Fibroblast of lung (primary cell): ENCODE measurements around the gene NRCAM. TPM values are rescaled to one million over a fixed set of nuclear protein-coding genes. Genes with fewer than 3 reads are reported as not detected.

ENCODE experiments used
- DNase-seq, 2 donors: peaks; one replicate each; pipeline versions ENCODE4 v3.0.0 to v3.0.0-alpha.2; 2010; ENCODE audit warnings: low read depth in 2 of 2
- H2AFZ ChIP-seq: 2 replicates; pipeline ENCODE4 v1.5.1; 2012; ENCODE audit warnings: low read length, control low read depth, inconsistent platforms
- H3K27ac ChIP-seq: 2 replicates; pipeline ENCODE4 v1.5.1; 2011; ENCODE audit warnings: low read length, control low read depth; ENCODE audit not compliant: insufficient read depth
- H3K27me3 ChIP-seq: 2 replicates; pipeline ENCODE4 v1.5.1; 2011; ENCODE audit warnings: mild to moderate bottlenecking, low read length; ENCODE audit not compliant: control insufficient read depth, insufficient read depth
- H3K36me3 ChIP-seq: 2 replicates; pipeline ENCODE4 v1.5.1; 2011; ENCODE audit warnings: low read length; ENCODE audit not compliant: control insufficient read depth, insufficient read depth
- H3K4me1 ChIP-seq: 2 replicates; pipeline ENCODE4 v1.5.1; 2011; ENCODE audit warnings: low read length; ENCODE audit not compliant: control insufficient read depth, insufficient read depth; ENCODE audit errors: extremely low read depth
- H3K4me2 ChIP-seq: 2 replicates; pipeline ENCODE4 v1.5.1; 2011; ENCODE audit warnings: low read length, control low read depth; ENCODE audit not compliant: insufficient read depth; ENCODE audit errors: extremely low read depth
- H3K4me3 ChIP-seq, 4 experiments: fragments of 200-600 bp in 1 of 4; sonication (generic) in 1 of 4; replicated peaks in 1 of 4; 2 replicates each; pipeline ENCODE4 v1.5.1; 2011 to 2016; ENCODE audit warnings: low read length in 4 of 4, low read depth in 3 of 4, mild to moderate bottlenecking in 3 of 4, control low read depth in 2 of 4, inconsistent platforms in 1 of 4, mixed read lengths in 1 of 4; ENCODE audit not compliant: insufficient read depth in 1 of 4; ENCODE audit errors: control extremely low read depth in 1 of 4
- H3K79me2 ChIP-seq: 2 replicates; pipeline ENCODE4 v1.5.1; 2012; ENCODE audit warnings: mild to moderate bottlenecking, low read length, inconsistent platforms; ENCODE audit not compliant: control insufficient read depth, insufficient read depth
- H3K9ac ChIP-seq: 2 replicates; pipeline ENCODE4 v1.5.1; 2011; ENCODE audit warnings: mild to moderate bottlenecking, low read length, control low read depth; ENCODE audit not compliant: insufficient read depth
- H3K9me3 ChIP-seq: 2 replicates; pipeline ENCODE4 v1.5.1; 2012; ENCODE audit warnings: low read depth, low read length; ENCODE audit not compliant: control insufficient read depth, insufficient read depth
- H4K20me1 ChIP-seq: 2 replicates; pipeline ENCODE4 v1.5.1; 2011; ENCODE audit warnings: low read length; ENCODE audit not compliant: control insufficient read depth, insufficient read depth; ENCODE audit errors: extremely low read depth
- EZH2 ChIP-seq: IDR thresholded peaks from 2 replicates; pipeline ENCODE4 v1.5.1; 2012; ENCODE audit warnings: low read length, control low read depth, mild to moderate bottlenecking; ENCODE audit errors: missing control alignments
- polyA plus RNA-seq, 2 donors: library from polyadenylated mRNA; depleted of rRNA in 1 of 2; stranded (reverse) in 1 of 2; unstranded in 1 of 2; fragments of >200 nt; gene quantifications; 2 replicates each; pipeline ENCODE4 v1.2.1, GENCODE V29; 2011 to 2012; ENCODE audit warnings: missing spikeins in 1 of 2
- total RNA-seq: library from RNA; depleted of rRNA; stranded (reverse); fragments of >200 nt; gene quantifications from 2 replicates; pipeline ENCODE4 v1.2.1, GENCODE V29; 2014
- TF ChIP-seq, protein P1 (sequence below), 2 donors: IDR thresholded peaks in 1 of 2; conservative IDR thresholded peaks in 1 of 2; 1 replicate in 1 of 2; 2 replicates in 1 of 2; pipeline ENCODE4 v1.5.1; 2011 to 2012; ENCODE audit warnings: low read length in 2 of 2, control low read depth in 1 of 2, inconsistent platforms in 1 of 2, low read depth in 1 of 2, mild to moderate bottlenecking in 1 of 2

Gene NRCAM
- total and polyA plus RNA-seq, 2 donors (not counting 1 experiment from before 2014, with no cell fraction given): 2.1 to 2.2 TPM

DNA sequence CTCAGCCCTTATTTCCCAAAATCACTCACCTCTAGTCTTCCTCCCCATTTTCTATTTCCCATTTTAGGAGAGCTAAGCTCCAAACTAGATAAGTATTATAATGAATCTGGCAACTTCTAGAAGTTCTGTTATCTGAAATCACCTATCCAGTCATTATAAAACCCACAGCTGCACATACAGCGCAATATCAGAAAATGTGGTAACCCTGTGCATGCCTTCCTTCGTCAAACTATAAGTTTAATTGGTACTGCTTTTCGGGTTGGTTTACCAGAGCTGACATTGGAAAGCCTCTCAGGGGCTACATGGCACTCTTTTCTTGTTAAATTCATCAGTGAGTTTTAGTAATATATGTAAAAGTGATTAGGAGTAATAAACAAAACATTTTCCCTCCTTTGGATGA is 327.7 kb downstream of the NRCAM start:
- no peak for DNase-seq
- Histone ChIP-seq H3K9me3 (no peaks in the 10 kb centered on the region), H2AFZ (no peak overlapping the region), H4K20me1 (no peaks in the 10 kb centered on the region), H3K9ac (no peak overlapping the region), H3K79me2 (no peaks in the 10 kb centered on the region), H3K27ac (no peak overlapping the region), H3K4me2 (no peak overlapping the region), H3K36me3 (no peaks in the 10 kb centered on the region), H3K4me1 (no peaks in the 10 kb centered on the region), H3K4me3 (no peak overlapping the region), H3K27me3 (no peaks in the 10 kb centered on the region)
- TF ChIP-seq EZH2: no peak
- TF ChIP-seq, protein P1, sequence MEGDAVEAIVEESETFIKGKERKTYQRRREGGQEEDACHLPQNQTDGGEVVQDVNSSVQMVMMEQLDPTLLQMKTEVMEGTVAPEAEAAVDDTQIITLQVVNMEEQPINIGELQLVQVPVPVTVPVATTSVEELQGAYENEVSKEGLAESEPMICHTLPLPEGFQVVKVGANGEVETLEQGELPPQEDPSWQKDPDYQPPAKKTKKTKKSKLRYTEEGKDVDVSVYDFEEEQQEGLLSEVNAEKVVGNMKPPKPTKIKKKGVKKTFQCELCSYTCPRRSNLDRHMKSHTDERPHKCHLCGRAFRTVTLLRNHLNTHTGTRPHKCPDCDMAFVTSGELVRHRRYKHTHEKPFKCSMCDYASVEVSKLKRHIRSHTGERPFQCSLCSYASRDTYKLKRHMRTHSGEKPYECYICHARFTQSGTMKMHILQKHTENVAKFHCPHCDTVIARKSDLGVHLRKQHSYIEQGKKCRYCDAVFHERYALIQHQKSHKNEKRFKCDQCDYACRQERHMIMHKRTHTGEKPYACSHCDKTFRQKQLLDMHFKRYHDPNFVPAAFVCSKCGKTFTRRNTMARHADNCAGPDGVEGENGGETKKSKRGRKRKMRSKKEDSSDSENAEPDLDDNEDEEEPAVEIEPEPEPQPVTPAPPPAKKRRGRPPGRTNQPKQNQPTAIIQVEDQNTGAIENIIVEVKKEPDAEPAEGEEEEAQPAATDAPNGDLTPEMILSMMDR (conservative IDR thresholded peaks at IDR 0.05 in 1 of 2, IDR thresholded peaks at IDR 0.05 in 1 of 2; ENCODE audit: low read depth in 1 of 2, low read length in 2 of 2): no peak

- Histone ChIP-seq H3K4me2 (no peak overlapping the region), H2AFZ (no peak overlapping the region), H3K9ac (no peak overlapping the region), H3K4me3 (no peak overlapping the region), H4K20me1 (no peaks in the 10 kb centered on the region), H3K27ac (no peak overlapping the region), H3K4me1 (no peaks in the 10 kb centered on the region), H3K27me3 (no peaks in the 10 kb centered on the region), H3K36me3 (no peaks in the 10 kb centered on the region), H3K79me2 (no peaks in the 10 kb centered on the region), H3K9me3 (no peaks in the 10 kb centered on the region)
- no peak for TF ChIP-seq EZH2
- TF ChIP-seq, protein P1 (conservative IDR thresholded peaks at IDR 0.05 in 1 of 2, IDR thresholded peaks at IDR 0.05 in 1 of 2; ENCODE audit: low read depth in 1 of 2, low read length in 2 of 2): no peak
- no peak for DNase-seq
Observed at GRCh38 chr7:108127461-108127860, 328.8 kb downstream of the NRCAM start.

GRCh38 chr7:108124820-108125219 is 331.4 kb downstream of the NRCAM start:
- Histone ChIP-seq H3K27ac (no peak overlapping the region), H2AFZ (no peak overlapping the region), H4K20me1 (no peaks in the 10 kb centered on the region), H3K4me1 (peaks cover 2% of the 10 kb centered on the region), H3K9ac (no peak overlapping the region), H3K79me2 (no peaks in the 10 kb centered on the region), H3K27me3 (no peaks in the 10 kb centered on the region), H3K36me3 (no peaks in the 10 kb centered on the region), H3K9me3 (no peaks in the 10 kb centered on the region), H3K4me3 (no peak overlapping the region), H3K4me2 (no peak overlapping the region)
- TF ChIP-seq EZH2: no peak
- TF ChIP-seq, protein P1 (conservative IDR thresholded peaks at IDR 0.05 in 1 of 2, IDR thresholded peaks at IDR 0.05 in 1 of 2; ENCODE audit: low read depth in 1 of 2, low read length in 2 of 2): no peak
- peak in 1 of 2 donors; percentile 55 for DNase-seq
